Posterior vena cava (tissue), 2 donors: Measurements from ENCODE around the gene CCNE1. TPM values are rescaled to one million over a fixed set of nuclear protein-coding genes. Genes with fewer than 3 reads are reported as not detected.
A peak's percentile ranks its signal among the peaks of the same experiment; 100 is the strongest.
"Not testable (repeated sequence)": the region's sequence is repeated elsewhere in the genome, so short reads cannot be mapped to it uniquely, and the experiment has no call there.

Source experiments
- DNase-seq: peaks from one replicate; pipeline ENCODE4 v3.0.0-alpha.2; 2020; ENCODE audit warnings: low spot score
- intact Hi-C, 2 donors: fragments of 100-400 bp; cut with DNase I; formaldehyde crosslinking; loops; one replicate each; pipeline versions ENCODE4 v1.14.1 to v1.14.2; 2022 to 2023
- total RNA-seq, 2 donors: library from RNA; stranded (reverse); fragmentation: NEBNext Ultra II Directional; extraction: Animal tissue kit (Norgen Biotek cat#: 25700); gene quantifications; one replicate each; pipeline ENCODE4 v1.2.1, GENCODE V29; 2021
- donor health status: DM: yes; HTN: yes; CAD: no.
- donor health status: DM: yes; HTN: yes; CAD: no.

The CCNE1 gene
- total RNA-seq, 2 donors from 2014 or later = 0.71 to 1.0 TPM

DNA sequence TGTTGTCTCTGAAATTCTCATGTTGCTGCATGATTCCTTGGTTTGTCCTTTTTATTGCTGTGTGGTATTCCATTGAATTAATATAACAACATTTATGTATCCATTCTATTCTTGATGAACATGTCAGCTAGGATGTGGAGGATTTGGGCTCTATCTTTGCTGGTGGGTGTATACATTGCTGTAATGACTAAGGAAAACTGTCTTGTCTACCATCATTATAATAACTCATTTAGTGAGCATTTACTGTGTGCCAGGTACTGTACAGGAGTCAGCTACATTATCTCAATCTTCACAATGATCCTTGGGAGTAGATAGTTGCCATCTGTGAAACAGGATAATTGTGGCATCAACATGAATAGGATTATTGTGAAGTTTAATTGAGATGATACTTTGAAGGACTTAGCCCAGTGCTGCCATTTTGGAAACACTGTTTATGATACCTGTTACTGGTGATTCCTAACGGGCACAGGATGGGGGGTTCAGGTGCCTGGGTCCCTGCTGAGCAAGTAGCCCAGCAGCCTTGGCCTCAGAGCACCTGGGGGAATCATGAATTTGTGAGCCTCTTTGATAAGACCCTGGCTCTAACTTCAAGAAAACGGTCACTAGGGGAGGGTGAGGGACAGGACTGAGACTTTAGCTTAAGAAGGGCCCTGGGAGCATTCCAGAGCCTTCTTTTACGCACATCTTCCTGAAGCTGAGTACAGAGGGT is 1.8 kb upstream of the CCNE1 start:
- intact Hi-C loops = no loop called here
- no peak for DNase-seq

DNA sequence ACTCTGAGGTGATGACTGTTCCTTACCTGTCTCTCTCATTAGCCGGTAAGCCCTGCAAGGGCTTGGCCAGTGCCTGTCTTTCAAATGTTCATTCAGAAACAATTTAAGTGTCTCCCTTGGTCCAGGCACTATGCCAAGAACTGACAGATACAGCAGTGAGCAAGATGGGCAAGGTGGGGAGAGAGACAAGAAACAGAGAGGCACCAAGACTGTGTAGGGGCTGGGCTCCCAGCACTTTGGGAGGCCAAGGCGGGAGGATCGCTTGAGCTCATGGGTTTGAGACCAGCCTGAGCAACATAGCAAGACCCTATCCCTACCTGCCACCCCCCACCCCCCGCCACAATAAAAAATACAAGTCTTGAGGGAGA is 1.3 kb upstream of the CCNE1 start:
- intact Hi-C loops = no loop called here
- DNase-seq = no peak

DNA sequence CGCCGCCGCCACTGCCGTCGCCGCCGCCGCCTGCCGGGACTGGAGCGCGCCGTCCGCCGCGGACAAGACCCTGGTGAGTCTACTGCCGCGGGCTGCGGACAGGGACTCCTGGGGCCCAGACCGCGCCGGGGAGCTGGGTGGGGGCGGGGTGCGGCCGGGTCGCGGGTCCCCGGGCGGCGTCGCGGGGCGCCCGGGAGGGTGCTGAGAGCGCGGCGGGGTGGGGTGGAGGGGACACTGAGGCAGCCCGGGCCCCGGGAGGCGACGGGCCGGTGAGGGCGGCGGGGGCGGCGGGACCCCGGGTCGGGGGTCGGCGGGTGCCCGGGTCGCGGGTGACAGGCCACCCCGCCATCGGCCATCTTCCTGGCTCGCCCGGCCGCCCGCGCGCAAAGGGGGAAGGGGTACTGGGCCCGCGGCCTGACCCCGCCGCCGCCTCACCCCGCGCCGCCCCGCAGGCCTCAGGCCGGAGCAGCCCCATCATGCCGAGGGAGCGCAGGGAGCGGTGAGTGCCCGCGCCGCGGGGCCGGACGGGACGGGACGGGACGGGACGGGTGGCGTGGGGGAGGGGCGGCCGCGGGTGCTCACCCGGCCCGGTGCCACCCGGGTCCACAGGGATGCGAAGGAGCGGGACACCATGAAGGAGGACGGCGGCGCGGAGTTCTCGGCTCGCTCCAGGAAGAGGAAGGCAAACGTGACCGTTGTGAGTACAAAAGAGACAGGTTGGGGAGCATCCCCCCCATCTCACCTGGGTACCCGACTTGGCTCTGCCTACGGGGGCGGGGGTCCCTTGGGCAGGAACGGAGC is 489 bp downstream of the CCNE1 start:
- intact Hi-C loops = no loop called here
- no peak for DNase-seq

- intact Hi-C loops = no loop called here
- no peak for DNase-seq
These were observed 1.1 kb downstream of the CCNE1 start for GRCh38 chr19:29812881-29813275.

DNA sequence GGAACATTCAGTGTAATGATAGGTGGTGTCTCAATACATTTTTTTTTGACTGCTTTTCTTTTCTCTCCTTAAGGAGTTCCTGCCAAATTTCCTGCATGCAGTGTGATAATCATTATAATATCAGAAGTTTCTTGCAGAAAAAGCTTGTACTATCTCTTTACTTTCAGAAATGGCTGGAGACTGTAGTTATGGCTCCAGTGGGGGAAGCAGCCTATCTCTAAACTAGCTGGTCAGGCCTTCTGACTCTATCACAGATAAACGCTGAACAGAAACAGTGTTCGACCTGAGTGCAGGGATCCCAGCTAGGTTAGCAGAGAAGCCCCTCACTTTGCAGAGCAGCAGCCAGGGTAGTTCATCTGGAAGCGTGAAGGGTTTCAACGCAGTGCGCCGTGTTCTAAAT is 1.9 kb downstream of the CCNE1 start:
- intact Hi-C loops = no loop called here
- DNase-seq = no peak

DNA sequence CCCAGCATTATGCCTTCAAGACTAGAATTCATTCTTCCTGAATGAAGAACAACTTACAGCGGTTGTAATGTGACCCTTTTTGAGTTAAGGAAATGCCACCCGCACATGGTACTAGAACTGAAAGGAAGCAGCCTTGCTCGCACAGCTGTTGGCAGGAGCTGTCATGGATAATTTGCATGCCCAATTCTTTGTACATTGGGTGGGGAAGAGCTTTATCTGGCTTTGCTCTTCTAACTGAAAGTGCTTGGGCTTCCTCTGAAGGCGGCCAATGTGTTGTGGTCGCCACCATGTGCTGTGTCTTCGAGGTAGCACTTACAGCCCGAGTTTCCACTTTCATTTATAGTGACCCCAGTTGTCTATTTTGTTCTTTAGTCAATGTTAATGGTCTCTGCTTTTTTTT is 3.4 kb downstream of the CCNE1 start:
- intact Hi-C loops = no loop called here
- DNase-seq = no peak

DNA sequence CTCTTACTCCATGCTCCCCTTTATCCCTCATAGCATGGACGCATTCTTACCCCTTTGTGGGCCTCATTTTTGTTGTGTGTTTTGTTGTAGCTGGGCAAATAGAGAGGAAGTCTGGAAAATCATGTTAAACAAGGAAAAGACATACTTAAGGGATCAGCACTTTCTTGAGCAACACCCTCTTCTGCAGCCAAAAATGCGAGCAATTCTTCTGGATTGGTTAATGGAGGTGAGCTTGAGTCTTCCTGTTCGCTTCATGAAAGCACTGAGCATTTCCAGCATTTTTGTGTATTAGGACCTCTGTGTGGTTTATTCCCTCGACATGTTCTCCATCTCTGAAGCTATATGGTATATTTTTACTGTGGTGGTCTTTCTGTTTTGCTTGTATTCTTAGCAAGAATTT is 5.5 kb downstream of the CCNE1 start:
- no peak for DNase-seq
- intact Hi-C loops = no loop called here

DNA sequence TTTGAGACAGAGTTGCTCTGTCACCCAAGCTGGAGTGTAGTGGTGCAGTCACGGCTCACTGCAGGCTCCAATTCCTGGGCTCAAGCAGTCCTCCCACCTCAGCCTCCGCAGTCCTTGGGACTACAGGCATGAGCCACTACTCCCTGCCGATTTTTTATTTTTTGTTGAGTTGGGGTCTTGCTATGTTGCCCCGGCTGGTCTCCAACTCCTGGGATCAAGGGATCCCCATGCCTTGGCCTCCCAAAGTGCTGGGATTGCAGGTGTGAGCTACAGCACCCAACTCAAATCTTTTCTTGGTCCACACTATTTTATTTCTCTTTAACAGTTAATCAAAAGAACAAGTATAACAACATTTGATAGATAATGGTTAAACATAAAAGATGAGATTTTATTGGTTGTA is 7.5 kb downstream of the CCNE1 start:
- DNase-seq = no peak
- intact Hi-C loops = no loop called here

- intact Hi-C loops = no loop called here
- DNase-seq = no peak
These were observed 8.2 kb downstream of the CCNE1 start for GRCh38 chr19:29819986-29820385.

GRCh38 chr19:29823581-29824330 is 12.0 kb downstream of the CCNE1 start:
- no peak for DNase-seq

GRCh38 chr19:29825263-29825662 is 13.5 kb downstream of the CCNE1 start:
- intact Hi-C loops, DNase-seq: not testable (repeated sequence)

More at GRCh38 chr19:29823581-29824330, 12.0 kb downstream of the CCNE1 start:
- intact Hi-C loops = no loop called here

- intact Hi-C loops = no loop called here
- peak; percentile 49 for DNase-seq
These were observed 19.3 kb downstream of the CCNE1 start for GRCh38 chr19:29831041-29831548.

GRCh38 chr19:29831686-29832085 is 19.9 kb downstream of the CCNE1 start:
- intact Hi-C loops = no loop called here
- DNase-seq = peak; percentile 64

DNA sequence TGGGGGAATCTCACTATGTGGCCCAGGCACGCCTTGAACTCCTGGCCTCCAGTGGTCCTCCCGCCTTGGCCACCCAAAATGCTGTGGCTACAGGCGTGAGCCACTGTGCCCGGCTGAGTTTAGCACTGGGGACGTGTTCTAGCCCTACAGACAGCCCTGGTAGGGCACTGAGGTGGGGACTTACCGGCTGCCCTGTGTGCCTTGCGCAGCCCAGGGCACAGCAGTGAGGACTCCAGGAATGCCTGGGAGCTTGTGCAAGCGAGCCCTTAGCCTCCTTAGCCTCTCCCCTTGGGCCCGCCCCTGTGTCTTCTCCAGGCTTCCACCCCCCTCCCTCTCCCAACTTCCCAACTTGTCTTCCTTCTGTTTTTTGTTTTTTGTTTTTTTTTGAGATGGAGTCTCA is 21.0 kb downstream of the CCNE1 start:
- intact Hi-C loops = no loop called here
- peak; percentile 24 for DNase-seq

GRCh38 chr19:29833614-29834261 is 21.9 kb downstream of the CCNE1 start:
- DNase-seq = peak; percentile 28
- intact Hi-C loops = no loop called here

GRCh38 chr19:29834991-29835846 is 23.4 kb downstream of the CCNE1 start:
- intact Hi-C loops = loop anchor here in 1 of 2 donors (5.0 kb wide), 1 partner anchor 1438 kb away; no protein-coding TSS in a partner anchor
- peak; percentile 29 for DNase-seq

DNA sequence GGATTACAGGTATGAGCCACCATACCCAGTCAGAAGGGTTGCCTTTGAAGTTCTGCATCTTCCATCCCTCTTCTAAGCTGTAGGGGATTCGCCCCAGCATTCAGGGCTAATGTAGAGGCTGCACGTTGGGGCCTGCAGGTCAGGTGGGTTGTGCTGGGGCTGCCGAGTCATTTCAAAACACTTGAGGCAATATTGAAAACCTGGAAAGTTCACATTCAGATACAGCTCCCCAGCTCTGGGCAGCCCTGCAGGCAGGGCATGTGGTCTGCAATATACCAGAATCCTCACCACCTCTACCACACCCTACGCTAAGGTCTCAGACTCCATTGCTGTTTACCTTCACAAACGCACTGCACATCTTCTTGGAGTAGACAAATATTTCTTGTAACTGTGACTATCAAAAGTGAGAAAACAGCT is 24.6 kb downstream of the CCNE1 start:
- peak; percentile 8 for DNase-seq
- intact Hi-C loops = loop anchor here in 1 of 2 donors (5.0 kb wide), 1 partner anchor 1439 kb away; no protein-coding TSS in a partner anchor

GRCh38 chr19:29837448-29837981 is 25.7 kb downstream of the CCNE1 start:
- peak; percentile 5 for DNase-seq
- intact Hi-C loops = loop anchor here in 1 of 2 donors (5.0 kb wide), 1 partner anchor 1440 kb away; no protein-coding TSS in a partner anchor
